Activated CD4-positive, alpha-beta memory T cell treated with anti-CD3 and anti-CD28 coated beads, Interleukin-2, amount 10 ng/mL, durations not matched to agents 7 days and 5 days (primary cell): ENCODE measurements around the gene SMURF2. TPM values are rescaled to one million over a fixed set of nuclear protein-coding genes. Genes with fewer than 3 reads are reported as not detected.
A peak's percentile ranks its signal among the peaks of the same experiment; 100 is the strongest.
"Not testable (repeated sequence)": the region's sequence is repeated elsewhere in the genome, so short reads cannot be mapped to it uniquely, and the experiment has no call there.

Source experiments
- CTCF ChIA-PET: fragments of 350-600 bp; sonication (Branson Sonifier 250); formaldehyde crosslinking; loops from one replicate; lab custom pipeline; 2021; ENCODE audit warnings: antibody characterized with exemption, inconsistent platforms; lab: Charles Lee
- POLR2A ChIA-PET: fragments of 350-600 bp; sonication (Branson Sonifier 250); formaldehyde crosslinking; loops from one replicate; lab custom pipeline; 2021; ENCODE audit warnings: antibody characterized with exemption; lab: Charles Lee
- DNase-seq: peaks from one replicate; pipeline ENCODE4 v3.0.0-alpha.2; 2020
- H3K27ac Mint-ChIP-seq: one replicate; pipeline ENCODE4 v1.8.0; 2021; ENCODE audit warnings: mild to moderate bottlenecking, mixed read lengths
- H3K27me3 Mint-ChIP-seq: one replicate; pipeline ENCODE4 v1.8.0; 2021; ENCODE audit warnings: mixed read lengths
- H3K36me3 Mint-ChIP-seq: one replicate; pipeline ENCODE4 v1.8.0; 2021; ENCODE audit warnings: low read depth, mixed read lengths
- H3K4me1 Mint-ChIP-seq: one replicate; pipeline ENCODE4 v1.8.0; 2021; ENCODE audit warnings: mixed read lengths
- H3K4me3 Mint-ChIP-seq: one replicate; pipeline ENCODE4 v1.8.0; 2021; ENCODE audit warnings: mild to moderate bottlenecking, mixed read lengths
- H3K9me3 Mint-ChIP-seq: one replicate; pipeline ENCODE4 v1.8.0; 2021; ENCODE audit warnings: mixed read lengths
- total RNA-seq, 2 experiments: library from RNA; stranded (reverse); gene quantifications; one replicate each; pipeline ENCODE4 v1.2.3, GENCODE V29; 2021

Gene SMURF2
- total RNA-seq, 2 experiments from 2014 or later, result 14.6 to 14.8 TPM

DNA sequence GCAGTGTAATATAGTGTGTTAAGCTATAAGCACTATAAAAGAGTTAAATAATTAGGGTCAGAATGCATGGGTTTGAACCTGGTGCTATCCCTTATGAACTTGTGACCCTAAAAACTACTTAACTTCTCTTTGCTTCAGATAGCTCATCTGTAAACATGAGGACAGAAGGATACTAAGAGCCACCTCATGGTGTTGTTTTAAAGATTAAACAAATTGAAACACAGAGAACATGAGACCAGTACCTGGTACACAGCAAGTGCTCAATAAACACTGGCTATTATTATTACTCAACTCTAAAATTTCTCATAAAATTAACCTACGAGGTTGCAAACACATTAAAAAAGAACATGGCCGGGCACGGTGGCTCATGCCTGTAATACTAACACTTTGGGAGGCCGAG, 43.3 kb downstream of the SMURF2 start:
- Mint-ChIP-seq H3K4me1 (no peaks in the 10 kb centered on the region), H3K27me3 (no peaks in the 10 kb centered on the region), H3K4me3 (no peak overlapping the region), H3K36me3 (no peaks in the 10 kb centered on the region), H3K9me3 (no peaks in the 10 kb centered on the region), H3K27ac (no peak overlapping the region)
- CTCF ChIA-PET, result interaction anchor here (1.3 kb wide), 1 partner anchor 14 kb away, joined by 3 read pairs; no protein-coding TSS in a partner anchor
- POLR2A ChIA-PET, result interaction anchor here (1.6 kb wide), 1 partner anchor 39 kb away, joined by 5 read pairs; no protein-coding TSS in a partner anchor
- no peak for DNase-seq

DNA sequence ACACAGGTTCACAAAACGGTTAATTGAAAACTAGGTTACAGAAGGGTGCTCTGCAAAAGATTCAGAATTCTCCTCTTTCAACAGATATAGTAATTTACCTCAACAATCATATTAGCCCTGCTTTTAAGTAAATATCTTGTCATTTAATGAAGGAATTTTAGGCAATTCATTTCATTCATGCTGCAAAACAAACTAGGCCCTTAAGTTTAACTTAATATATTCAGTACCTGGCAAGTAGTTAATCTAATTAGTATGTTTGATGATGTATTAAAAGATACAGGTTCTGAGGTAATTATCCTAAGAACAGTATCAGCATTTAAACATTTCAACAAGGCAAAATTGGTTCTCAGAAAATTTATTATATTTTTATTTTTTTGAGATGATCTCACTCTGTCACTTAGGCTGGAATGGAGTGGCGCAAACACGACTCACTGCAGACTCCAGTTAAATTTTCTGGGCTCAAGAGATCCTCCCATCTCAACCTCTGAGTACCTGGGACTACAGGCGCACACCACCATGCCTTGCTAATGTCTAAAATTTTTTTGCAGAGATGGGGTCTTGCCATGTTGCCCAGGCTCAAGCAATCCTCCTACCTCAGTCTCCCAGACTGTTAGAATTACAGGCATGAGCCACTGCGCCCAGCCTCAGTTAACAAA, 44.9 kb downstream of the SMURF2 start:
- ChIA-PET CTCF (interaction anchor here (1.3 kb wide), 1 partner anchor 15 kb away, joined by 3 read pairs; no protein-coding TSS in a partner anchor), POLR2A (interaction anchor here (1.6 kb wide), 1 partner anchor 40 kb away, joined by 5 read pairs; no protein-coding TSS in a partner anchor)
- no peaks in the 10 kb centered on the region for H3K27me3 Mint-ChIP-seq
- DNase-seq, result no peak
- H3K4me1 Mint-ChIP-seq, result no peaks in the 10 kb centered on the region
- H3K4me3 Mint-ChIP-seq, result no peak overlapping the region
- no peaks in the 10 kb centered on the region for H3K9me3 Mint-ChIP-seq
- H3K36me3 Mint-ChIP-seq, result no peaks in the 10 kb centered on the region
- H3K27ac Mint-ChIP-seq, result no peak overlapping the region

DNA sequence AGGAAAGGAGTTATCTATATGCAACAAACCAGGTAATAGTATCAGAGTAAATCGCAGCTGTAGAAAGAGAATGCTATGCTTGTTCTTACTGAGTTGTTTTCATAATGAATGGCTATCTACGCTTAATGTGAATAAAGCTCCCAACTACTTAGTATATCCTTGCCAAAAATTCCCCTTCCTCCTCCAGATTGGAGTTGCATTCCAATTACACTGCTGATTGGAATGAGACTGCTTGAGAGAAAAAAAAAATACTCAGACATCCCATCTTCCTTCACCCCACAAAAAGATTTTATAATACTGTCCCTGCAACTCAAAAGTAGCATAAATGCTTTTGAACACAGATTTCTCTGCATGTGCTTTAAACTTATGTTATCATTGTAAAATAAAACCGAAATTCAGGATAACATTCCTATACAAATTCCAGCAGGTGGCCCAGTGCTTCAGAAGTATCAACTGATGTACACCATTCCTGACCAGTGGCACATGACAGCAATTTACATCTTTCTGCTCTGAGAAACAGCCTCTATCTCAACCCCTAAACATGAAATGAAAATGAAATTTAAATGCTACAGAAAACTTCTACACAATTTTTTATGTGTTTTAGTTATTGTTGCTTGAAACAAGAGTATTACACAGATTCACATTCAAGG, 47.0 kb downstream of the SMURF2 start:
- no peaks in the 10 kb centered on the region for H3K9me3 Mint-ChIP-seq
- ChIA-PET CTCF (no interaction called here), POLR2A (no interaction called here)
- H3K4me1 Mint-ChIP-seq, result no peaks in the 10 kb centered on the region
- H3K27me3 Mint-ChIP-seq, result no peaks in the 10 kb centered on the region
- H3K36me3 Mint-ChIP-seq, result no peaks in the 10 kb centered on the region
- no peak overlapping the region for H3K4me3 Mint-ChIP-seq
- no peak for DNase-seq
- no peak overlapping the region for H3K27ac Mint-ChIP-seq

DNA sequence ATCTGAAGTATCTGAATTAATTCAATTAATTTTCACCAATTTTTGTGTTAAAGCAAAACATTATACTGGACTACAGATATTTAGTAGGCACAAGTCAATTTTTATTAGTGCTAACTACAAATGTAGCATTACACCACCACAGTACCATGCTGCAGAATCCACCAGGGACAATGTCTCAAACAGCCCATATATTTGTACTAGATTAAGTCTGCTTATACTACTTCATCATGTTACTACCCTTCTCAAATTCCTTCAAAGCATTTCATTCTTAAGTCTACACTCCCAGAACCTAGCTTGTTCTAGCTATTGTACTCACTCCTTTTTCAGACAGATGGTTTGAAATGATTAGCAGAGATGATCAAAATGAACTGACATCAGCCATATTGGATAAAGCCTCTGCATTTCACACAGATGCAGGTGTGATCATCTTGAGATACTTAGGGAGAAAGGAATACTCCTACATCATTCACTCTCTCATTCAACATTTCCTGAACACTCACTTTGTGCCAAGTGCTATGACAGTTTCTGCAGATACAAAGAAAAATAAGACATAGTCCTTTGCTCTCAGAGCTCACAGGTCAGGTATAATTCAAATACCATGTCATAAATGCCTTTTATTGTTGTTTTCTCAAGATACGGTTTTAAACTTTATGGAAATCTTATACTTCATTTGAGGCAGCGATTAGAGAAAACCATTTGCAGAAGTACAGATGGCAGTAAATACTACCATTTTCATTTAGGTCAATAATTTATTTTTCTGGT, 47.7 kb downstream of the SMURF2 start:
- no peaks in the 10 kb centered on the region for H3K9me3 Mint-ChIP-seq

DNA sequence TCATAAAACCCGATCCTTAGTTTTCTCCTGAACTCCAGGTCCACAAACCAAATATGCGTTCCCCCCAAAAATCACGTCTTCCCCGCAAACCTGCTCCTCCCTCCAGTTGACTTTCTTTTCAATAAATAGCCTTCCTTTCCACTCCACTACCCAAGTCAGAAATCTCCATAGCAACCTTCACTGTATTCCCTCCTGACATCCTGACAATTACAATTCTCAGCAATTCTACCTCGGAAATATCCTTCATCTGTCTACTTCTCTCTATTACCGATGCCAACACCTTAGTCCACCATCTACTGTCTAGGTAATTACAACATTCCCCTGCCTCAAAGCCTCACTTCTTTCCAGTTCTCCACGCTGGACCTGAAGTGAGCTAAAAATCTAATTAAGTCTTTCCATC, 50.7 kb downstream of the SMURF2 start:
- no peaks in the 10 kb centered on the region for H3K9me3 Mint-ChIP-seq
- no peak for DNase-seq
- H3K27me3 Mint-ChIP-seq, result no peaks in the 10 kb centered on the region
- H3K36me3 Mint-ChIP-seq, result no peaks in the 10 kb centered on the region
- POLR2A ChIA-PET, result no interaction called here
- CTCF ChIA-PET, result no interaction called here
- H3K4me1 Mint-ChIP-seq, result peaks cover 14% of the 10 kb centered on the region
- no peak overlapping the region for H3K4me3 Mint-ChIP-seq
- H3K27ac Mint-ChIP-seq, result no peak overlapping the region

More for the DNA sequence above, 47.7 kb downstream of the SMURF2 start:
- H3K27me3 Mint-ChIP-seq, result no peaks in the 10 kb centered on the region
- H3K4me1 Mint-ChIP-seq, result peaks cover 2% of the 10 kb centered on the region
- H3K27ac Mint-ChIP-seq, result no peak overlapping the region
- ChIA-PET CTCF (no interaction called here), POLR2A (no interaction called here)
- no peak overlapping the region for H3K4me3 Mint-ChIP-seq
- DNase-seq, result no peak
- H3K36me3 Mint-ChIP-seq, result no peaks in the 10 kb centered on the region

DNA sequence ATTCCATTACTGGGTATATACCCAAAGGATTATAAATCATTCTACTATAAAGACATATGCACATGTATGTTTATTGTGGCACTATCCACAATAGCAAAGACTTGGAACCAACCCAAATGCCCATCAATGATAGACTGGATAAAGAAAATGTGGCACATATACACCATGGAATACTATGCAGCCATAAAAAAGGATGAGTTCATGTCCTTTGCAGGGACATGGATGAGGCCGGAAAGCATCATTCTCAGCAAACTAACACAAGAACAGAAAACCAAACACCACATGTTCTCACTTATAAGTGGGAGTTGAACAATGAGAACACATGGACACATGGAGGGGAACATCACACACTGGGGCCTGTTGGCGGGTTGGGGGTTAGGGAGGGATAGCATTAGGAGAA, 51.9 kb downstream of the SMURF2 start:
- CTCF ChIA-PET, H3K4me3 Mint-ChIP-seq, H3K36me3 Mint-ChIP-seq, H3K27ac Mint-ChIP-seq, POLR2A ChIA-PET, H3K27me3 Mint-ChIP-seq, DNase-seq, H3K9me3 Mint-ChIP-seq: not testable (repeated sequence)
- peaks cover 14% of the 10 kb centered on the region for H3K4me1 Mint-ChIP-seq

DNA sequence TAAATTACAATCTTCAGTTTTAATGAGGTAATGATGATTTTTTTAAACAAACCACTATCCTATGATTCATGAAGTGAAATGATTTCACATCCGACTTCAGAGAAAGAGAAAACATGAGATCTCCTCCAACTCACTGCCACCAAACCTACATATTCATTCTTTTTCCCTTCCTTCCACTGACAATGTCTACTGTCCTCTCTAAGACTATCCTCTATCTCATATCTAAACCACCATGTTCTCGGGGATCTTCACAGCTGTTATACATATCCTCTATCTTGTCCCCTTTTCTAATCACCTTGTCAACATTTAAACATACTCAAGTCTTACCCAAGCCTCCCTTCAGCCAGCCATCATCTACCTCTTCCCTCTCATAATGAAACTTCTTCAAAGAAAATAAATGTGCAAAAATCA, 53.5 kb downstream of the SMURF2 start:
- POLR2A ChIA-PET, result no interaction called here
- Mint-ChIP-seq H3K9me3 (no peaks in the 10 kb centered on the region), H3K4me3 (no peak overlapping the region), H3K27ac (peak overlapping the region; percentile 8), H3K4me1 (peaks cover 14% of the 10 kb centered on the region), H3K36me3 (no peaks in the 10 kb centered on the region), H3K27me3 (no peaks in the 10 kb centered on the region)
- DNase-seq, result no peak
- CTCF ChIA-PET, result no interaction called here

DNA sequence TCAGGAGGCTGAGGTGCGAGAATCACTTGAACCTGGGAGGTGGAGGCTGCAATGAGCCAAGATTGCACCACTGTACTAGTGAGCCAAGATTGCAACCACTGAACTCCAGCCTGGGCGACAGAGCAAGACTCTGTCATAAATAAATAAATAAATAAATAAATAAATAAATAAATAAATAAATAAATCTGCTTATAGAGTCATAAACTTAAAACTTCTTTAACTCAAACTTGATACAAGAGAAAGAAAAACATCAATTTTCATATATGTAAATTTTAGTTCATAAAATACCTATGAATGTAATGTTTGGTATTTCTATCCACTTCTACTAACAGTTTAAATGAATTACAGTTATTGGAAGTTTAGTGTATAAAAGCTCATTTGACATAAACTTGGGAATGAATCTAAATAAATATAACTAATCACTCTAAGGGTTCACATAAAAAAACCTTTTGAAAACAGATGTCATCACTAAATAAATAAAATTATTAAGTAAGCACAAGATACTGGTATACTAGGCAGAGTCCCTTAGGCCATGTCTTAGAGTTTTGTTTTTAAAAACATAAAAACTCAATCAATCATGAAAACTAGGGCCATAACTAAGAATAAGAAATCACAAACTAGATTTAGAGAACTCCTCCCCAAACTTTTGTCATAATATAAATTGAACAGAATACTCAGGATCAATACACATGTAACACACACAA, 54.1 kb downstream of the SMURF2 start:
- Mint-ChIP-seq H3K27ac (no peak overlapping the region), H3K27me3 (no peaks in the 10 kb centered on the region), H3K4me3 (no peak overlapping the region), H3K9me3 (no peaks in the 10 kb centered on the region), H3K36me3 (no peaks in the 10 kb centered on the region), H3K4me1 (peaks cover 14% of the 10 kb centered on the region)
- POLR2A ChIA-PET, result no interaction called here
- no peak for DNase-seq
- CTCF ChIA-PET, result no interaction called here

DNA sequence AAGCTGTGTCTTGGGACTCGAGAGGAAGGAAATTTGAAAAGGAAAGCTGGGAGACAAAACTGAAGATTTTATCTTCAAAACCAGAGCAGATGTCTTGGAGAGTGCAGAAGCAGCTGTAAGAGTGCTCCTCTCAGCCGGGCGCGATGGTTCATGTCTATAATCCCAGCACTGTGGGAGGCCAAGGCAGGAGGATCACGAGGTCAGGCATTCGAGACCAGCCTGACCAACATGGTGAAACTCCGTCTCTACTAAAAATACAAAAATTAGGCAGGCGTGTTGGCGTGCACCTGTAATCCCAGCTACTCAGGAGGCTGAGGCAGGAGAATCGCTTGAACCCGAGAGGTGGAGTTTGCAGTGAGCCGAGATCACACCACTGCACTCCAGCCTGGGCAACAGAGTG, 57.6 kb downstream of the SMURF2 start:
- H3K27me3 Mint-ChIP-seq, H3K36me3 Mint-ChIP-seq, DNase-seq, H3K9me3 Mint-ChIP-seq, H3K27ac Mint-ChIP-seq, POLR2A ChIA-PET, H3K4me3 Mint-ChIP-seq: not testable (repeated sequence)
- CTCF ChIA-PET, result interaction anchor here (1.1 to 1.9 kb wide), 2 partner anchors 32 to 184 kb away, joined by 4 to 5 read pairs; no protein-coding TSS in a partner anchor
- peaks cover 25% of the 10 kb centered on the region for H3K4me1 Mint-ChIP-seq

DNA sequence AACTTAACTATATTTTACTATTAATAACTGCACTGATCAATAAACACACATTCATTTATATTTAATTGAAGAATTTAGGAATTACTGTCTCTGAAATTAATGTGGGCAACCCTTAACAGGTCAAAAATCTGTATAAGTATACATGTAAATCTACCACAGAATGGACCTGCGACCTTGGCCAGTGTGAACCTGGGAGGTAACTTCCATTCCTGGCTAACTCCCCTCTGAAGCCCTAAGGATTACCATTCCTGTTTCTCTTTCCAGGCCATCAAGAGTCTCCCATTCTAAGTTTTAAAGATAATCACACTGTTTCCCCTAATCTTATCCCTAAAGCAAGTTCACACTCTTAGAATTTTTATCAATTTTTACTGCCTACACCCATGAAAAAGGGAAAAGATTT, 58.1 kb downstream of the SMURF2 start:
- Mint-ChIP-seq H3K27ac (no peak overlapping the region), H3K36me3 (no peaks in the 10 kb centered on the region), H3K4me1 (peaks cover 25% of the 10 kb centered on the region), H3K4me3 (no peak overlapping the region), H3K27me3 (no peaks in the 10 kb centered on the region), H3K9me3 (no peaks in the 10 kb centered on the region)
- POLR2A ChIA-PET, result no interaction called here
- DNase-seq, result no peak
- CTCF ChIA-PET, result interaction anchor here (0.7 to 1.9 kb wide), 3 partner anchors 32 to 184 kb away, joined by 3 to 5 read pairs (median 4); no protein-coding TSS in a partner anchor

DNA sequence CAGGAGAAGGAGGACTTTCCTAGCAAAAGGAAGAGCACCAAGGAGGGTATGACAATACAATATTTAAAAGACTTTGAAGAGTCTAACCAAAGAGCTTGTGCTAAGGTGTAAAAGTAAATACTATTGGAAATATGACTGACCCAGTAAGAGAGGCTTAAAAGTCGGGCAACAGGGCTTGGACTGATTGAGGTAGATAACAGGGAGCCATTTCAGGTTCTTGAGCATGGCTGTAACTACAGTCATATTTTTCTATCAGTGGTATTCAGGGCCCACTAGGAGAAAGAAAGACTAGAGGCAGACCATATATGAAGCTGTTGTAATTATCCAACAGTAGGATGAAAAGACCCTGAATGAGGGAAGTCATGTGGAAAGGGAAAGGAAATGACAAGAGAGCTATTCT, 62.3 kb downstream of the SMURF2 start:
- ChIA-PET CTCF (interaction anchor here (1.2 to 2.5 kb wide), 8 partner anchors 26 to 180 kb away, joined by 3 to 10 read pairs (median 4); no protein-coding TSS in a partner anchor), POLR2A (interaction anchor here (1.0 to 3.0 kb wide), 7 partner anchors 27 to 100 kb away, joined by 3 to 14 read pairs (median 4); partner anchors contain the start of genes CEP95 and DDX5)
- Mint-ChIP-seq H3K9me3 (no peaks in the 10 kb centered on the region), H3K27ac (no peak overlapping the region), H3K36me3 (peaks cover 9% of the 10 kb centered on the region), H3K27me3 (no peaks in the 10 kb centered on the region), H3K4me3 (no peak overlapping the region), H3K4me1 (peaks cover 33% of the 10 kb centered on the region)
- no peak for DNase-seq

DNA sequence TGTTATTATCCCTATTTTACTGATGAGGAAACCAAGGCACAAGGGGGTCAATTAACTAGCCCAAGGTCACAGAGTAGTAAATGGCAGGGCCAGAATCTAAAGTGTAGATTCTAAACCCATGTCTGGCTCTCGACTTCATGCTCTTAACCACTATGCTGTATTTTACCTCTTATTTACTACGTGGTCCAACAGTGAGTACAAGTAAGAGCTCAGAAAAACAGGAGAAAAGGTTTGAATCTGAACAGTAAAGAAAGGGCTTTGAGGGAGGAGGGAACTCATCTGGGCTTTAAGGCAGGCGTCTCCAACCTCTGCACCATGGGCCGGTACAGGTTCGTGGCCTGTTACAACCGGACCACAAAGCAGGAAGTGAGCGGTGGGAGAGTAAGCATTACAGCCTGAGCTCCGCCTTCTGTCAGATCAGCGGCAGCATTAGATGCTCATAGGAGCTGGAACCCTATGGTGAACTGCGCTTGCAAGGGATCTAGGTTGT, 62.9 kb downstream of the SMURF2 start:
- peak overlapping the region; percentile 31 for H3K27ac Mint-ChIP-seq
- H3K27me3 Mint-ChIP-seq, result no peaks in the 10 kb centered on the region
- peak; percentile 78 for DNase-seq
- CTCF ChIA-PET, result interaction anchor here (0.8 to 2.5 kb wide), 11 partner anchors 10 to 309 kb away, joined by 3 to 10 read pairs (median 4); partner anchors contain the start of gene POLG2
- peaks cover 33% of the 10 kb centered on the region for H3K4me1 Mint-ChIP-seq
- peak overlapping the region; percentile 22 for H3K4me3 Mint-ChIP-seq
- H3K9me3 Mint-ChIP-seq, result no peaks in the 10 kb centered on the region
- peaks cover 9% of the 10 kb centered on the region for H3K36me3 Mint-ChIP-seq
- POLR2A ChIA-PET, result interaction anchor here (1.0 to 3.0 kb wide), 6 partner anchors 27 to 100 kb away, joined by 3 to 14 read pairs (median 4); partner anchors contain the start of genes CEP95 and DDX5
